Endothelial cell (in vitro differentiated cells): ENCODE measurements around the gene FGFBP3. TPM values are rescaled to one million over a fixed set of nuclear protein-coding genes. Genes with fewer than 3 reads are reported as not detected.
A peak's percentile ranks its signal among the peaks of the same experiment; 100 is the strongest.

ENCODE experiments used
- DNase-seq: peaks from one replicate; pipeline ENCODE4 v3.0.0; 2021; ENCODE audit warnings: low spot score
- H3K27ac Mint-ChIP-seq: one replicate; pipeline ENCODE4 v1.8.0; 2021; ENCODE audit warnings: mixed read lengths, inconsistent platforms; ENCODE audit not compliant: unreplicated experiment
- H3K27me3 Mint-ChIP-seq: one replicate; pipeline ENCODE4 v1.8.0; 2021; ENCODE audit warnings: mild to moderate bottlenecking, moderate library complexity, mixed read lengths, inconsistent platforms; ENCODE audit not compliant: unreplicated experiment
- H3K36me3 Mint-ChIP-seq: one replicate; pipeline ENCODE4 v1.8.0; 2021; ENCODE audit warnings: mild to moderate bottlenecking, low read depth, mixed read lengths, inconsistent platforms; ENCODE audit not compliant: unreplicated experiment
- H3K4me1 Mint-ChIP-seq: one replicate; pipeline ENCODE4 v1.8.0; 2021; ENCODE audit warnings: mild to moderate bottlenecking, mixed read lengths, inconsistent platforms; ENCODE audit not compliant: unreplicated experiment
- H3K4me3 Mint-ChIP-seq: one replicate; pipeline ENCODE4 v1.8.0; 2021; ENCODE audit warnings: mild to moderate bottlenecking, mixed read lengths, inconsistent platforms; ENCODE audit not compliant: unreplicated experiment
- H3K9me3 Mint-ChIP-seq: one replicate; pipeline ENCODE4 v1.8.0; 2021; ENCODE audit warnings: mixed read lengths, inconsistent platforms; ENCODE audit not compliant: unreplicated experiment
- CTCF ChIP-seq: fragments of 200-600 bp; sonication (generic); IDR thresholded peaks from one replicate; pipeline ENCODE4 v1.5.0; 2021; ENCODE audit warnings: antibody characterized with exemption; ENCODE audit not compliant: unreplicated experiment
- long read RNA-seq: library from polyadenylated mRNA; unstranded; transcript quantifications from one replicate; pipeline ENCODE4 v2.0.0, GENCODE V29; 2020; ENCODE audit not compliant: unreplicated experiment
- total RNA-seq: library from RNA; stranded (reverse); fragmentation: NEBNext Ultra II Directional; extraction: Animal tissue kit (Norgen Biotek cat#: 25700); gene quantifications from one replicate; pipeline ENCODE4 v1.2.1, GENCODE V29; 2021; ENCODE audit not compliant: unreplicated experiment

The FGFBP3 gene
- total RNA-seq = 3.1 TPM
- long read RNA-seq, partial matches to known transcripts = 0 of 3 reads
- long read RNA-seq, other reads (novel, unspliced or antisense) = 1 of 3 reads

GRCh38 chr10:91909117-91909677 is at the start of gene FGFBP3:
Gene FGFBP3 (minus strand): TSS chr10:91909486. CDS start chr10:91908969, 517 bp downstream.
- peak within 1 kb of the TSS; percentile 89 for H3K4me3 Mint-ChIP-seq
- peak within 1 kb of the TSS; percentile 17 for H3K27ac Mint-ChIP-seq
- H3K27me3 Mint-ChIP-seq = peaks cover 7% of the 10 kb centered on the region
- H3K9me3 Mint-ChIP-seq = no peaks in the 10 kb centered on the region
- peak; percentile 17 for DNase-seq
- TF ChIP-seq CTCF = no peak
- peaks cover 9% of the 10 kb centered on the region for H3K36me3 Mint-ChIP-seq
- H3K4me1 Mint-ChIP-seq = peaks cover 16% of the 10 kb centered on the region

- Mint-ChIP-seq H3K4me3 (no peak overlapping the region), H3K4me1 (no peaks in the 10 kb centered on the region), H3K27ac (no peak overlapping the region), H3K9me3 (no peaks in the 10 kb centered on the region), H3K36me3 (peaks cover 30% of the 10 kb centered on the region), H3K27me3 (no peaks in the 10 kb centered on the region)
- no peak for DNase-seq
- TF ChIP-seq CTCF = no peak
These were observed 47.8 kb upstream of the FGFBP3 start for GRCh38 chr10:91957091-91957490.

GRCh38 chr10:91955114-91955513 is 45.8 kb upstream of the FGFBP3 start:
- H3K27me3 Mint-ChIP-seq = no peaks in the 10 kb centered on the region
- no peak overlapping the region for H3K4me3 Mint-ChIP-seq
- H3K36me3 Mint-ChIP-seq = peaks cover 32% of the 10 kb centered on the region
- H3K4me1 Mint-ChIP-seq = no peaks in the 10 kb centered on the region
- TF ChIP-seq CTCF = no peak
- no peak overlapping the region for H3K27ac Mint-ChIP-seq
- no peaks in the 10 kb centered on the region for H3K9me3 Mint-ChIP-seq
- no peak for DNase-seq

- Mint-ChIP-seq H3K4me1 (no peaks in the 10 kb centered on the region), H3K27ac (no peak overlapping the region), H3K4me3 (no peak overlapping the region), H3K36me3 (peaks cover 28% of the 10 kb centered on the region), H3K9me3 (no peaks in the 10 kb centered on the region), H3K27me3 (no peaks in the 10 kb centered on the region)
- DNase-seq = no peak
- no peak for TF ChIP-seq CTCF
These were observed 44.4 kb upstream of the FGFBP3 start for GRCh38 chr10:91953600-91954160.

- peaks cover 8% of the 10 kb centered on the region for H3K36me3 Mint-ChIP-seq
- no peaks in the 10 kb centered on the region for H3K4me1 Mint-ChIP-seq
- DNase-seq = no peak
- TF ChIP-seq CTCF = no peak
- no peak overlapping the region for H3K27ac Mint-ChIP-seq
- H3K4me3 Mint-ChIP-seq = no peak overlapping the region
- no peaks in the 10 kb centered on the region for H3K9me3 Mint-ChIP-seq
- H3K27me3 Mint-ChIP-seq = no peaks in the 10 kb centered on the region
These were observed 35.8 kb upstream of the FGFBP3 start for GRCh38 chr10:91944880-91945630.
